ENCODE data around the gene UBE2Q1.

- no peak for TF ChIP-seq CTCF (IDR thresholded peaks at IDR 0.05; ENCODE audit: borderline replicate concordance, extremely low read depth, low read length, poor library complexity, severe bottlenecking)
- no peak for TF ChIP-seq EZH2 (IDR thresholded peaks at IDR 0.05; ENCODE audit: borderline replicate concordance, low read depth, low read length, severe bottlenecking)
Observed at GRCh38 chr1:154536570-154536969, 21.9 kb downstream of the UBE2Q1 start.
